ENCODE measurements around the gene IKZF3. TPM values are rescaled to one million over a fixed set of nuclear protein-coding genes. Genes with fewer than 3 reads are reported as not detected.

IKZF3 gene
- polyA plus RNA-seq, 1 donor from 2014 or later, result not detected

DNA sequence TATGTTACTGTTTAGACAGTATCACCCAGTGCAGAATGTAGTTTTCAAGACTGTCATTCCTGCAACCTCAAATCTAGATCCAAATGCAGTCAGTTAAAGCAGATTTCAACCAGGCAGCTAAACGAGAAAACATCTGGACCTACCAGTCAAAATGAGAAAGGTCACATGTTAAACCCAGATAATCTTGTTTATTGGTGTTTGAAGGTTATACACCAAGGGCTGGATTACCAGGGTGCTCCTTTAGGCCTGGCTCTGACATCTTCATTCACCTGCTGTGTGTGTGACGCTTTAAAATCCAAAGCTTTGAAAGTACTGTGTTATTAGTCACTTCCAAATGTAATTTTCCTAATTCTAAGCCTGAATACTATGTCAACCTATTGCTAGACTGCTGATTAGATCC, 54.9 kb downstream of the IKZF3 start:
- no peaks in the 10 kb centered on the region for H3K36me3 ChIP-seq (ENCODE audit: insufficient read depth, low read length)
- no peaks in the 10 kb centered on the region for H3K27me3 ChIP-seq (ENCODE audit: insufficient read depth, low read depth, low read length)
- H3K79me2 ChIP-seq (replicated peaks; ENCODE audit: insufficient read depth, low read length), result no peaks in the 10 kb centered on the region
- TF ChIP-seq MXI1 (conservative IDR thresholded peaks at IDR 0.05; ENCODE audit: poor library complexity, severe bottlenecking) (no peak), POLR2AphosphoS5 (IDR thresholded peaks at IDR 0.05) (no peak), TAF1 (IDR thresholded peaks at IDR 0.05; ENCODE audit: low read depth) (no peak), REST (IDR thresholded peaks at IDR 0.05; ENCODE audit: borderline replicate concordance) (no peak), RAD21 (conservative IDR thresholded peaks at IDR 0.05) (no peak), SMC3 (conservative IDR thresholded peaks at IDR 0.05; ENCODE audit: poor library complexity) (no peak), EP300 (conservative IDR thresholded peaks at IDR 0.05; ENCODE audit: poor library complexity, severe bottlenecking) (no peak), EZH2 (IDR thresholded peaks at IDR 0.05; ENCODE audit: borderline replicate concordance, insufficient read depth, low read length, poor library complexity, severe bottlenecking) (no peak)
- TF ChIP-seq, protein P1, sequence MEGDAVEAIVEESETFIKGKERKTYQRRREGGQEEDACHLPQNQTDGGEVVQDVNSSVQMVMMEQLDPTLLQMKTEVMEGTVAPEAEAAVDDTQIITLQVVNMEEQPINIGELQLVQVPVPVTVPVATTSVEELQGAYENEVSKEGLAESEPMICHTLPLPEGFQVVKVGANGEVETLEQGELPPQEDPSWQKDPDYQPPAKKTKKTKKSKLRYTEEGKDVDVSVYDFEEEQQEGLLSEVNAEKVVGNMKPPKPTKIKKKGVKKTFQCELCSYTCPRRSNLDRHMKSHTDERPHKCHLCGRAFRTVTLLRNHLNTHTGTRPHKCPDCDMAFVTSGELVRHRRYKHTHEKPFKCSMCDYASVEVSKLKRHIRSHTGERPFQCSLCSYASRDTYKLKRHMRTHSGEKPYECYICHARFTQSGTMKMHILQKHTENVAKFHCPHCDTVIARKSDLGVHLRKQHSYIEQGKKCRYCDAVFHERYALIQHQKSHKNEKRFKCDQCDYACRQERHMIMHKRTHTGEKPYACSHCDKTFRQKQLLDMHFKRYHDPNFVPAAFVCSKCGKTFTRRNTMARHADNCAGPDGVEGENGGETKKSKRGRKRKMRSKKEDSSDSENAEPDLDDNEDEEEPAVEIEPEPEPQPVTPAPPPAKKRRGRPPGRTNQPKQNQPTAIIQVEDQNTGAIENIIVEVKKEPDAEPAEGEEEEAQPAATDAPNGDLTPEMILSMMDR (IDR thresholded peaks at IDR 0.05; ENCODE audit: poor library complexity, severe bottlenecking), result no peak
- H3K9ac ChIP-seq (ENCODE audit: low read length), result no peak overlapping the region
- no peaks in the 10 kb centered on the region for H4K20me1 ChIP-seq (ENCODE audit: insufficient read depth)
- no peaks in the 10 kb centered on the region for H3F3A ChIP-seq (ENCODE audit: insufficient read depth, low read length, poor library complexity, severe bottlenecking)
- H3K4me3 ChIP-seq (ENCODE audit: low read length), result no peak overlapping the region
- no peak overlapping the region for H3K27ac ChIP-seq (ENCODE audit: low read length)
- no peak overlapping the region for H3K4me2 ChIP-seq (ENCODE audit: low read length)
- H3K9me3 ChIP-seq (ENCODE audit: low read length), result no peaks in the 10 kb centered on the region
- H2AFZ ChIP-seq (ENCODE audit: low read depth, low read length), result no peak overlapping the region
- H3K9me2 ChIP-seq (ENCODE audit: insufficient read depth, low read length), result no peaks in the 10 kb centered on the region

GRCh38 chr17:39808409-39808997, 55.6 kb downstream of the IKZF3 start:
- TF ChIP-seq, protein P1 (IDR thresholded peaks at IDR 0.05; ENCODE audit: poor library complexity, severe bottlenecking), result no peak
- no peak for TF ChIP-seq EZH2 (IDR thresholded peaks at IDR 0.05; ENCODE audit: borderline replicate concordance, insufficient read depth, low read length, poor library complexity, severe bottlenecking)
- no peak for TF ChIP-seq TAF1 (IDR thresholded peaks at IDR 0.05; ENCODE audit: low read depth)
- TF ChIP-seq POLR2AphosphoS5 (IDR thresholded peaks at IDR 0.05), result no peak
- no peak for TF ChIP-seq MXI1 (conservative IDR thresholded peaks at IDR 0.05; ENCODE audit: poor library complexity, severe bottlenecking)
- no peak for TF ChIP-seq EP300 (conservative IDR thresholded peaks at IDR 0.05; ENCODE audit: poor library complexity, severe bottlenecking)
- no peak for TF ChIP-seq REST (IDR thresholded peaks at IDR 0.05; ENCODE audit: borderline replicate concordance)
- TF ChIP-seq SMC3 (conservative IDR thresholded peaks at IDR 0.05; ENCODE audit: poor library complexity), result no peak
- no peak for TF ChIP-seq RAD21 (conservative IDR thresholded peaks at IDR 0.05)
- Histone ChIP-seq H3K4me3 (ENCODE audit: low read length) (no peak overlapping the region), H2AFZ (ENCODE audit: low read depth, low read length) (no peak overlapping the region), H3K36me3 (ENCODE audit: insufficient read depth, low read length) (no peaks in the 10 kb centered on the region), H3K79me2 (replicated peaks; ENCODE audit: insufficient read depth, low read length) (no peaks in the 10 kb centered on the region), H3K9me2 (ENCODE audit: insufficient read depth, low read length) (no peaks in the 10 kb centered on the region), H3K9ac (ENCODE audit: low read length) (no peak overlapping the region), H3K4me2 (ENCODE audit: low read length) (no peak overlapping the region), H4K20me1 (ENCODE audit: insufficient read depth) (no peaks in the 10 kb centered on the region), H3F3A (ENCODE audit: insufficient read depth, low read length, poor library complexity, severe bottlenecking) (no peaks in the 10 kb centered on the region), H3K27me3 (ENCODE audit: insufficient read depth, low read depth, low read length) (no peaks in the 10 kb centered on the region), H3K9me3 (ENCODE audit: low read length) (no peaks in the 10 kb centered on the region), H3K27ac (ENCODE audit: low read length) (no peak overlapping the region)

Measured in neural cell (in vitro differentiated cells).